Right ventricle myocardium superior (tissue), 1 donor: ENCODE data around the gene RPH3AL. TPM values are rescaled to one million over a fixed set of nuclear protein-coding genes. Genes with fewer than 3 reads are reported as not detected.

Source experiments
- ATAC-seq: fragments of 200-7000 bp; cut with Tn5 transposase; one replicate; pipeline ENCODE4 v1.9.1; 2020; ENCODE audit warnings: mild to moderate bottlenecking; ENCODE audit not compliant: poor library complexity
- DNase-seq: peaks from one replicate; pipeline ENCODE4 v3.0.0-alpha.2; 2020
- intact Hi-C: fragments of 100-400 bp; cut with DNase I; formaldehyde crosslinking; loops from one replicate; pipeline ENCODE4 v1.11.2; 2022
- total RNA-seq: library from RNA; stranded (reverse); fragmentation: NEBNext Ultra II Directional; extraction: Animal tissue kit (Norgen Biotek cat#: 25700); gene quantifications from one replicate; pipeline ENCODE4 v1.2.1, GENCODE V29; 2021
- donor health status: DM: no; HTN: yes; CAD: no; lungs with severe emphysema.

Gene RPH3AL
- total RNA-seq, 1 donor from 2014 or later: 4.6 TPM

- DNase-seq: no peak
- intact Hi-C loops: no loop called here
Observed at GRCh38 chr17:296379-296778, 56.2 kb downstream of the RPH3AL start.

GRCh38 chr17:292531-293382, 59.9 kb downstream of the RPH3AL start:
- intact Hi-C loops: no loop called here
- DNase-seq (no peak), ATAC-seq (no peak)

More at GRCh38 chr17:296379-296778, 56.2 kb downstream of the RPH3AL start:
- ATAC-seq: no peak

GRCh38 chr17:292016-292415, 60.6 kb downstream of the RPH3AL start:
- ATAC-seq (no peak), DNase-seq (no peak)
- intact Hi-C loops: no loop called here

GRCh38 chr17:291587-291986, 61.0 kb downstream of the RPH3AL start:
- intact Hi-C loops: no loop called here
- DNase-seq (no peak), ATAC-seq (no peak)

GRCh38 chr17:290626-291025, 62.0 kb downstream of the RPH3AL start:
- intact Hi-C loops: no loop called here
- no peak for ATAC-seq
- no peak for DNase-seq

DNA sequence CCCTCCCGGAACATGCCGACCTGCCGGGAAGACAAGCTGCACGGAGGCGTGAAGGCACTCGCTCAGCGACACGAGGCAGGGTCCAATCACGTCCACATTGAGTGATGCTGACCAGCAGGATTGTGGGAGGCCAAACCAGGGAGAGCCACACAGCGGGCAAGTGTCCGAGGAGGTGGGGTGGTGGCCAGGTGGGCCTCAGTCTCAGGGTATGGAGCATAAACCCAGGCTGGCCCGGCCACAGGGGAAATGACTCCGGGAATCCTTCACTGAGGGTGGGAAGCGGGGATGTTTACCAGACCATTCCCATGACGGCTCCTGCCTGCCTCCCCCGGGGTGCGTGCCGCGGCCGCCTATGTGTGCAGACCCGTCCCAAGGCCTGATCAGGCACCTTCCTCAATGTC, 62.5 kb downstream of the RPH3AL start:
- DNase-seq: no peak
- ATAC-seq: no peak
- intact Hi-C loops: no loop called here

DNA sequence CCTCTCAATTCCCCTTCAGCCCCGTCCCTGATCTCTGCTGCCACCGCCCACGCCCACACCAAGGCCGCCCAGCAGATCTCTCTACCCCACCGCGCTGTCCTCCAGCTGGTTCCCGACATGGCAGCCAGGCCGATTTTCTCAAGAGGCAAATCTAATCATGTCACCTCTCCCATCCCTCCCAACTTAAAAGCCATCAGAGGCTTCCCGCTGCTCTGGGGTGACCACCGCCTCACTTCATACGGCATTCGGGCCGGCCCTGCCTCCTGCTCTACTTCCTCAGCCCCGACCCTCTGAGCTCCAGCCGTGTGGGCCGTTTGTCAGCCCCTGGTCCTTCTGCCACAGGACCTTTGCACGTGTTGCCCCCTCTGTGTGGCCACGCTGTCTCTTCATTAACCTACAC, 63.2 kb downstream of the RPH3AL start:
- ATAC-seq: no peak
- intact Hi-C loops: no loop called here
- no peak for DNase-seq

- DNase-seq (no peak), ATAC-seq (no peak)
- intact Hi-C loops: no loop called here
Observed at GRCh38 chr17:288802-289356, 63.7 kb downstream of the RPH3AL start.

DNA sequence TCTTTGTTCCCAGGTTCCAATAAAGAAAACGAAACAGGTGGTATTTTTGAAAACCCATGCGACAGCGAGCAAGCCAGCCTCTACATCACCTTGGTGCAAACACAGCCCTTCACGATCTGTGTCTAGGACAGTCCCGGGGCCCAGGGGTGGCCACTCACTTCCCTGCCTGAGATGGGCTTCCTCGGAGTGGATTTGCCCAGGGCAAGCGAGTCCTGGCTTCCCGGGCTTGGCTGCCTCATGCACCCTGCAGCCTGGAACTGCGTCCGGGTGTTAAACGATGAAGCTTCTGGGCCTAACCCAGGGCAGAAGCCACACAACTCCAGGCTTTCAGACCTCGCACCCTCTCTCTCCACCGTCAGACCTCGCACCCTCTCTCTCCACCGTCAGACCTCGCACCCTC, 66.0 kb downstream of the RPH3AL start:
- DNase-seq (no peak), ATAC-seq (no peak)
- intact Hi-C loops: no loop called here

GRCh38 chr17:285751-286422, 66.7 kb downstream of the RPH3AL start:
- DNase-seq (no peak), ATAC-seq (no peak)
- intact Hi-C loops: no loop called here

- ATAC-seq (no peak), DNase-seq (no peak)
- intact Hi-C loops: no loop called here
Observed at GRCh38 chr17:284676-285355, 67.8 kb downstream of the RPH3AL start.

DNA sequence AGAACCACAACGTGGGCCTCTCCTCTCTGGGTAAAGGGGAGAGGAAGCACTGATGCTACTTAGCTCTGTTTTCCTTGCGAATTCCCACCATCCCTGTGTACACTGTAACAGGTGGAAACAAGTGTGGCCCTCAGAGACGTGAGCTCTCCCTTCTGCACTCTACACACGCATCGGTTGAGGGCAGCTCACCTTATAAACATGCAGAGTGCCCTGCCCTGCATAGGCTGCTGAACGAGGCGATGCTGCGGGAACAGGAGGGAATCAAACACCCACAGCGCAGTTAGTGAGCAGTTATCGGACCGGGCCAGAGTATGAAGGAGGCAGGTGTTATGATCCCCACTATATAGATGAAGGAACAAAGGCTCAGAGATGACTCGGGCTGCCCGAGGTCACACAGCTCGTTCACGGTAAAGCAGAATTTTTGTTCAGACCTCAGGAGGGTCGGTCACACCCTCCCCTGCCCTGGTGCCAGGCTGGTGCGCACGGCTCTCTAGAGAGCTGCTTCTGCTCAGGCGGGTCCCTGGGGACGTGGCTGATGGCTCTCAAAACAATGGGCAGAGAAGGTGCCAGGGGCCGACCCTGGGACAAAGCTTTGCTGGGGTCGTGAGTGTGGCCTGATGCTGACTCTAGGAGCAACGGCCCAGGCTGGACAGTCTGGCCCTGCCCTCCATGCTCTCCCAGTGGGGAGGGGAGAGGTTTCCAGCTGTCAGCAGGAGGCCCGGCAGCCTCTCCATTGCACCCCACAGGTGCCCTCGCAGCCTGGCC, 68.5 kb downstream of the RPH3AL start:
- intact Hi-C loops: no loop called here
- ATAC-seq: no peak
- DNase-seq: no peak

- ATAC-seq (no peak), DNase-seq (no peak)
- intact Hi-C loops: no loop called here
Observed at GRCh38 chr17:282912-283882, 69.4 kb downstream of the RPH3AL start.

DNA sequence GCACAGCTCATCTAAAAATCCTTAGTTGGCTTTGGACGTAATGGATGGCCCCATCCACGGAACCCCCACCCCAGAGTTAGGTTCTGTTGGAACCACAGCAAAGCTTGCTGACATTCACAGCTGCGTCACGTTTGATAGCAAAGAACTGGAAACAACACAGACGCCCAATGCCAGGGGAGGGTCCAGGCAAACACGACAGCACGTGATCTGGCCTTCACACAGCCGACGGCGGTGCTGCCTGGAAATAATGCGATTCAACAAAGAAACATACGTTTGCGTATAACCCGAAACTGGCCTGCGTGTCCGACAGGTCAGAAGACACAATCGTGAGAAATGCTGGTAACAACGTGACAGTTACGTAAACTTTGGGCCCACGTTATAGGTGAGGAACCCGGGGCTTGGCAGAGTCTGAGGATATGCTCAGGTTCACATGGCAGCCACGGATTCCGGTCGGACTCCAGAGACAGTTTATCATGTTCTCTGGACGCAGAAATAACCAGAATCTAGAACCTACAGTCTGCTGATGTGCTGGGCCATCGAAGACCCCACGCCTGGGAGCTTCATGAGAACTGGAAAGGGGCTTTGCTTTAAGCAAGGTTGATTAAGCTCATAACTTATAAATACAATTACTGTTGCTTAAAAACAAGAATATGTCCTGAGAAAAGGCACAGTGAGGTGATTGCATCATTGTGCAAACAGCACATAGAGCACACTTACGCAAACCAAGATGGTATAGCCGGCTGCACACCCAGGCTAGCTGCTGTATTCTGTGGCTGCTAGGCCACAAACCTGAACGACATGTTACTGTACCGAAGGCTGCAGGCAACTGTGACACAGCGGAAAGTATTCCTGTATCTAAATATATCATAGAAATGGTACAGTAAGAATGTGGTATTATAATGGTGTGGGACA, 70.4 kb downstream of the RPH3AL start:
- DNase-seq (no peak), ATAC-seq (no peak)
- intact Hi-C loops: no loop called here

GRCh38 chr17:281365-281999, 71.1 kb downstream of the RPH3AL start:
- ATAC-seq (no peak), DNase-seq (no peak)
- intact Hi-C loops: no loop called here

DNA sequence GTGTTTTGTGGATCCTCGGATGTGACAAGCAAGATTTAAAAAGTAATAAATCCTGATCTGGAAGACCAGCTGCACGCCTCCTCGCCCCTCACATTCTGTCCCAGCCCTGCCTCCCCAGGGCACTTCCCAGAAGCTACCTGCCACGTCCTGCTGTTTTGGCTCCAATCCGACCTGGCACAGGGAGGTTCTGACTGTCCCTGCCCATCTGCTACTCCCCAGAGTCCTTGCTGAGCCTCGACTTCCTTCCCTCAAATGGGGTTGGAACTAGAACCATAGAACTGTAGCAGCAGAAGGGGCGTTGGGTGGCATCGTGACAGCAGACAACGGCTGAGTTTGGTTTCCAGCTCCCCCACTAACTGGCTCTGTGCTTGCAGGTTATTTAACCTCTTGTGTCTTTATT, 71.7 kb downstream of the RPH3AL start:
- intact Hi-C loops: no loop called here
- DNase-seq: no peak
- no peak for ATAC-seq
